ENCODE data around the gene TTLL8. TPM values are rescaled to one million over a fixed set of nuclear protein-coding genes. Genes with fewer than 3 reads are reported as not detected.

The TTLL8 gene
- total and polyA plus RNA-seq, 2 of the 8 experiments (the other 6 are each of a cell fraction or from before 2014, with no cell fraction given), result not detected

DNA sequence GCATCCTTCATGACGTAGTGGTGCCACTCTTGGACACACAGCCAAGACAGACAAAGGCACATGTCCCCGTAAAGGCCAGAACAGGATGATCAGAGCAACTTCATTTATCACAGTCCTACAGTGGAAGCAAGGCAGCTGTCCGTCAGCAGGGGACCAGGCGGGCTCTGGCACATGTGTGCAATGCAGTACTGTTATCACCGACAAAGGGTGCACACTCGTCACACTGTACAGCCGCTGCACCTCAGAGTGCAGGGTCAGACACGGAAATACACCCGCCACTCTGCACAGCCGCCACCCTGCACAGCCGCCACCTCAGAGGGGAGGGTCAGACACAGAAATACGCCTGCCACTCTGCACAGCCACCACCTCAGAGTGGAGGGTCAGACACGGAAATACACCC, 32.1 kb downstream of the TTLL8 start:
- no peak overlapping the region for H3K14ac ChIP-seq (ENCODE audit: insufficient read length)
- no peak overlapping the region for H4K5ac ChIP-seq (ENCODE audit: insufficient read length, low read depth, low read length)
- no peak overlapping the region for H3K23ac ChIP-seq (ENCODE audit: insufficient read length)
- H3K4me1 ChIP-seq (replicated peaks in 1 of 4; ENCODE audit: control insufficient read depth in 3 of 4, insufficient read depth in 4 of 4, low read length in 3 of 4), result peaks cover 0 to 3% (median 0%) of the 10 kb centered on the region in 4 experiments; a peak in 2 of 7 replicates
- no peak for TF ChIP-seq JUN (IDR thresholded peaks at IDR 0.05; ENCODE audit: low read depth, low read length)
- no peak for TF ChIP-seq SUZ12 (IDR thresholded peaks at IDR 0.05; ENCODE audit: low read length)
- no peak overlapping the region for H4K8ac ChIP-seq (ENCODE audit: extremely low read depth, insufficient read depth, low read length)
- no peak overlapping the region for H2BK120ac ChIP-seq (replicated peaks; ENCODE audit: low read depth, low read length)
- H3K4me3 ChIP-seq (ENCODE audit: extremely low read depth in 1 of 4, insufficient read depth in 2 of 4, low read depth in 3 of 4, low read length in 4 of 4), result no peak overlapping the region
- no peaks in the 10 kb centered on the region for H4K20me1 ChIP-seq (replicated peaks in 1 of 2; ENCODE audit: control insufficient read depth in 1 of 2, insufficient read depth in 2 of 2, low read length in 2 of 2)
- no peak overlapping the region for H3K18ac ChIP-seq (ENCODE audit: extremely low read depth, low read length)
- no peak overlapping the region for H3K9ac ChIP-seq (replicated peaks in 1 of 4; ENCODE audit: extremely low read depth in 1 of 4, low read depth in 3 of 4, low read length in 3 of 4)
- H3K79me1 ChIP-seq (ENCODE audit: low read depth, low read length), result no peaks in the 10 kb centered on the region
- 0 out of 4 replicates have a peak, but pooled peaks cover 0 to under 1% of the 10 kb centered on the region in 2 experiments for H3K9me3 ChIP-seq (ENCODE audit: insufficient read depth in 2 of 2, low read depth in 1 of 2, low read length in 1 of 2)
- no peak overlapping the region for H2AK5ac ChIP-seq (ENCODE audit: low read depth, low read length)
- peaks cover 2 to 24% (median 10%) of the 10 kb centered on the region in 4 experiments for H3K27me3 ChIP-seq (replicated peaks in 1 of 4; ENCODE audit: control insufficient read depth in 3 of 4, extremely low read depth in 1 of 4, insufficient read depth in 3 of 4, low read length in 3 of 4)
- H2BK5ac ChIP-seq (ENCODE audit: low read depth, low read length), result no peak overlapping the region
- ChIA-PET CTCF (ENCODE audit: partially characterized antibody) (interaction anchor here (1.0 to 2.2 kb wide), 2 partner anchors 32 to 54 kb away, joined by 4 to 7 read pairs; no protein-coding TSS in a partner anchor), POLR2A (ENCODE audit: partially characterized antibody) (no interaction called here)
- DNase-seq (ENCODE audit: low read depth in 1 of 2, low spot score in 2 of 2) (no peak), FAIRE-seq (no peak)
- H3K4ac ChIP-seq (replicated peaks; ENCODE audit: insufficient read length, low read depth, low read length), result no peak overlapping the region
- H3K56ac ChIP-seq (replicated peaks; ENCODE audit: insufficient read length, low read depth, low read length), result no peak overlapping the region
- H3K23me2 ChIP-seq (ENCODE audit: low read depth, low read length), result peaks cover 2% of the 10 kb centered on the region; the same call in 1 of the 2 replicates
- H2BK12ac ChIP-seq (ENCODE audit: low read depth, low read length), result no peak overlapping the region
- no peaks in the 10 kb centered on the region for H3K79me2 ChIP-seq (ENCODE audit: control insufficient read depth in 1 of 2, insufficient read depth in 2 of 2, low read length in 2 of 2)
- no peak overlapping the region for H3K4me2 ChIP-seq (ENCODE audit: insufficient read depth in 1 of 2, low read depth in 2 of 2, low read length in 2 of 2)
- H2BK20ac ChIP-seq (ENCODE audit: low read length), result no peak overlapping the region
- no peaks in the 10 kb centered on the region; a peak in 1 of 8 replicates for H3K36me3 ChIP-seq (ENCODE audit: control insufficient read depth in 2 of 4, insufficient read depth in 4 of 4, low read length in 3 of 4)
- H4K91ac ChIP-seq (replicated peaks; ENCODE audit: insufficient read length, low read length), result no peak overlapping the region
- no peak overlapping the region for H2BK15ac ChIP-seq (ENCODE audit: low read length)
- 95% methylated on average over 13 of the region's 13 CpGs; no CpG with 5 or more reads in 1 of the 2 experiments for WGBS, 2 experiments (ENCODE audit: extremely low coverage in 1 of 2, insufficient coverage in 1 of 2, insufficient read length in 1 of 2, insufficient replicate concordance in 2 of 2, low coverage in 1 of 2, low lambda C conversion rate in 2 of 2, missing lambda C conversion rate in 1 of 2)
- H2AFZ ChIP-seq (ENCODE audit: low read length), result no peak overlapping the region
- no peak overlapping the region for H3K27ac ChIP-seq (ENCODE audit: low read depth, low read length)

Data from H1 (cell line).